ENCODE data around the gene HECTD2. TPM values are rescaled to one million over a fixed set of nuclear protein-coding genes. Genes with fewer than 3 reads are reported as not detected.

Gene HECTD2
- total RNA-seq, 1 experiment from 2014 or later: 9.4 TPM

GRCh38 chr10:91416339-91416855, 6.3 kb downstream of the HECTD2 start:
- POLR2A ChIA-PET: interaction anchor here (0.7 kb wide), 1 partner anchor 151 kb away, joined by 3 read pairs; no protein-coding TSS in a partner anchor
- no peak for ATAC-seq

GRCh38 chr10:91418416-91418815, 8.3 kb downstream of the HECTD2 start:
- no peaks in the 10 kb centered on the region for H3K27me3 Mint-ChIP-seq (ENCODE audit: low read depth)
- POLR2A ChIA-PET: no interaction called here

More at GRCh38 chr10:91416339-91416855, 6.3 kb downstream of the HECTD2 start:
- H3K27ac Mint-ChIP-seq: no peak overlapping the region
- H3K4me3 Mint-ChIP-seq: no peak overlapping the region
- no peaks in the 10 kb centered on the region for H3K27me3 Mint-ChIP-seq (ENCODE audit: low read depth)
- peaks cover 10% of the 10 kb centered on the region for H3K4me1 Mint-ChIP-seq
- no peaks in the 10 kb centered on the region for H3K9me3 Mint-ChIP-seq
- no peak for TF ChIP-seq NFYB (CRISPR knock-in tag; conservative IDR thresholded peaks at IDR 0.05; ENCODE audit: low read depth)
- TF ChIP-seq RELA (CRISPR knock-in tag; IDR thresholded peaks at IDR 0.05; ENCODE audit: borderline replicate concordance): no peak
- no peak for TF ChIP-seq RORB (CRISPR knock-in tag; IDR thresholded peaks at IDR 0.05)
- no peak for TF ChIP-seq FOXJ3 (CRISPR knock-in tag; IDR thresholded peaks at IDR 0.05; ENCODE audit: borderline replicate concordance)
- TF ChIP-seq EMX1 (CRISPR knock-in tag; IDR thresholded peaks at IDR 0.05): no peak
- TF ChIP-seq AR (CRISPR knock-in tag; IDR thresholded peaks at IDR 0.05): no peak
- no peak for TF ChIP-seq ZNF219 (CRISPR knock-in tag; IDR thresholded peaks at IDR 0.05; ENCODE audit: borderline replicate concordance)
- TF ChIP-seq SMAD3 (CRISPR knock-in tag; IDR thresholded peaks at IDR 0.05; ENCODE audit: borderline replicate concordance): no peak
- no peak for TF ChIP-seq ZNF138 (CRISPR knock-in tag; conservative IDR thresholded peaks at IDR 0.05)
- no peak for TF ChIP-seq IRF1 (CRISPR knock-in tag; IDR thresholded peaks at IDR 0.05)
- no peaks in the 10 kb centered on the region for H3K36me3 Mint-ChIP-seq
- no peak for DNase-seq (ENCODE audit: low spot score)
- CTCF ChIA-PET: interaction anchor here (1.1 kb wide), 1 partner anchor 118 kb away, joined by 3 read pairs; no protein-coding TSS in a partner anchor

More at GRCh38 chr10:91418416-91418815, 8.3 kb downstream of the HECTD2 start:
- CTCF ChIA-PET: no interaction called here
- DNase-seq (ENCODE audit: low spot score) (no peak), ATAC-seq (no peak)
- no peak for TF ChIP-seq ZNF232 (CRISPR knock-in tag; IDR thresholded peaks at IDR 0.05)
- no peak for TF ChIP-seq JAZF1 (CRISPR knock-in tag; IDR thresholded peaks at IDR 0.05)
- no peak for TF ChIP-seq CTCF (IDR thresholded peaks at IDR 0.05)
- TF ChIP-seq ZSCAN18 (CRISPR knock-in tag; IDR thresholded peaks at IDR 0.05): no peak
- TF ChIP-seq CDX4 (CRISPR knock-in tag; IDR thresholded peaks at IDR 0.05; ENCODE audit: borderline replicate concordance): no peak
- no peak for TF ChIP-seq NR2C2 (CRISPR knock-in tag; IDR thresholded peaks at IDR 0.05)
- TF ChIP-seq SOX15 (CRISPR knock-in tag; IDR thresholded peaks at IDR 0.05): no peak
- no peak for TF ChIP-seq RELA (CRISPR knock-in tag; IDR thresholded peaks at IDR 0.05; ENCODE audit: borderline replicate concordance)
- no peak for TF ChIP-seq MXD4 (CRISPR knock-in tag; IDR thresholded peaks at IDR 0.05; ENCODE audit: borderline replicate concordance)
- H3K9me3 Mint-ChIP-seq: no peaks in the 10 kb centered on the region
- H3K4me1 Mint-ChIP-seq: no peaks in the 10 kb centered on the region; the same call in 1 of the 2 replicates
- H3K4me3 Mint-ChIP-seq: no peak overlapping the region
- no peaks in the 10 kb centered on the region for H3K36me3 Mint-ChIP-seq
- H3K27ac Mint-ChIP-seq: no peak overlapping the region
